Thyroid gland (tissue), 4 donors: ENCODE measurements around the gene LCT.

ENCODE experiments used
- POLR2A ChIP-seq, 2 donors: fragments of 450-650 bp; IDR thresholded peaks; one replicate each; pipeline ENCODE4 v1.6.1; 2017; ENCODE audit warnings: antibody characterized with exemption in 2 of 2, mild to moderate bottlenecking in 2 of 2, moderate library complexity in 1 of 2
- TF ChIP-seq, protein P1 (sequence below), 6 experiments: fragments of 200-600 bp in 3 of 6; fragments of 450-650 bp in 3 of 6; sonication (generic) in 3 of 6; IDR thresholded peaks; one replicate each; pipeline ENCODE4 v1.5.1; 2016 to 2019; ENCODE audit warnings: antibody characterized with exemption in 6 of 6, mild to moderate bottlenecking in 2 of 6, inconsistent platforms in 1 of 6, moderate library complexity in 1 of 6

GRCh38 chr2:135820003-135820618, 16.9 kb downstream of the LCT start:
- TF ChIP-seq, protein P1, sequence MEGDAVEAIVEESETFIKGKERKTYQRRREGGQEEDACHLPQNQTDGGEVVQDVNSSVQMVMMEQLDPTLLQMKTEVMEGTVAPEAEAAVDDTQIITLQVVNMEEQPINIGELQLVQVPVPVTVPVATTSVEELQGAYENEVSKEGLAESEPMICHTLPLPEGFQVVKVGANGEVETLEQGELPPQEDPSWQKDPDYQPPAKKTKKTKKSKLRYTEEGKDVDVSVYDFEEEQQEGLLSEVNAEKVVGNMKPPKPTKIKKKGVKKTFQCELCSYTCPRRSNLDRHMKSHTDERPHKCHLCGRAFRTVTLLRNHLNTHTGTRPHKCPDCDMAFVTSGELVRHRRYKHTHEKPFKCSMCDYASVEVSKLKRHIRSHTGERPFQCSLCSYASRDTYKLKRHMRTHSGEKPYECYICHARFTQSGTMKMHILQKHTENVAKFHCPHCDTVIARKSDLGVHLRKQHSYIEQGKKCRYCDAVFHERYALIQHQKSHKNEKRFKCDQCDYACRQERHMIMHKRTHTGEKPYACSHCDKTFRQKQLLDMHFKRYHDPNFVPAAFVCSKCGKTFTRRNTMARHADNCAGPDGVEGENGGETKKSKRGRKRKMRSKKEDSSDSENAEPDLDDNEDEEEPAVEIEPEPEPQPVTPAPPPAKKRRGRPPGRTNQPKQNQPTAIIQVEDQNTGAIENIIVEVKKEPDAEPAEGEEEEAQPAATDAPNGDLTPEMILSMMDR (IDR thresholded peaks at IDR 0.05), result no peak
- TF ChIP-seq POLR2A (IDR thresholded peaks at IDR 0.05), result no peak
